Measurements from ENCODE around the gene DUOX1.

- TF ChIP-seq, protein P1, sequence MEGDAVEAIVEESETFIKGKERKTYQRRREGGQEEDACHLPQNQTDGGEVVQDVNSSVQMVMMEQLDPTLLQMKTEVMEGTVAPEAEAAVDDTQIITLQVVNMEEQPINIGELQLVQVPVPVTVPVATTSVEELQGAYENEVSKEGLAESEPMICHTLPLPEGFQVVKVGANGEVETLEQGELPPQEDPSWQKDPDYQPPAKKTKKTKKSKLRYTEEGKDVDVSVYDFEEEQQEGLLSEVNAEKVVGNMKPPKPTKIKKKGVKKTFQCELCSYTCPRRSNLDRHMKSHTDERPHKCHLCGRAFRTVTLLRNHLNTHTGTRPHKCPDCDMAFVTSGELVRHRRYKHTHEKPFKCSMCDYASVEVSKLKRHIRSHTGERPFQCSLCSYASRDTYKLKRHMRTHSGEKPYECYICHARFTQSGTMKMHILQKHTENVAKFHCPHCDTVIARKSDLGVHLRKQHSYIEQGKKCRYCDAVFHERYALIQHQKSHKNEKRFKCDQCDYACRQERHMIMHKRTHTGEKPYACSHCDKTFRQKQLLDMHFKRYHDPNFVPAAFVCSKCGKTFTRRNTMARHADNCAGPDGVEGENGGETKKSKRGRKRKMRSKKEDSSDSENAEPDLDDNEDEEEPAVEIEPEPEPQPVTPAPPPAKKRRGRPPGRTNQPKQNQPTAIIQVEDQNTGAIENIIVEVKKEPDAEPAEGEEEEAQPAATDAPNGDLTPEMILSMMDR (IDR thresholded peaks at IDR 0.05 in 2 of 3, conservative IDR thresholded peaks at IDR 0.05 in 1 of 3; ENCODE audit: insufficient read depth in 2 of 3, low read depth in 1 of 3, low read length in 3 of 3): no peak
- TF ChIP-seq EZH2 (IDR thresholded peaks at IDR 0.05; ENCODE audit: borderline replicate concordance, low read depth, low read length) (no peak), BDP1 (IDR thresholded peaks at IDR 0.05; ENCODE audit: insufficient read depth, insufficient read length) (no peak), RCOR1 (IDR thresholded peaks at IDR 0.05; ENCODE audit: borderline replicate concordance in 1 of 2, low read depth in 2 of 2, low read length in 2 of 2) (no peak), GABPB1 (CRISPR knock-in tag; IDR thresholded peaks at IDR 0.05) (no peak), U2AF2 (optimal IDR thresholded peaks at IDR 0.05; ENCODE audit: low read depth, low read length) (no peak), SREBF1 (IDR thresholded peaks at IDR 0.05; ENCODE audit: borderline replicate concordance, low read depth, low read length) (no peak), FOXM1 (IDR thresholded peaks at IDR 0.05; ENCODE audit: low read depth) (no peak), FOXM1 (CRISPR knock-in tag; IDR thresholded peaks at IDR 0.05; ENCODE audit: low read depth) (no peak), RERE (CRISPR knock-in tag; IDR thresholded peaks at IDR 0.05; ENCODE audit: borderline replicate concordance) (no peak), ZNF507 (tag; conservative IDR thresholded peaks at IDR 0.05) (no peak), KLF1 (tag; IDR thresholded peaks at IDR 0.05) (no peak), CBX3 (IDR thresholded peaks at IDR 0.05; ENCODE audit: borderline replicate concordance in 1 of 2, low read length in 2 of 2) (no peak)
- TF ChIP-seq, protein P2, sequence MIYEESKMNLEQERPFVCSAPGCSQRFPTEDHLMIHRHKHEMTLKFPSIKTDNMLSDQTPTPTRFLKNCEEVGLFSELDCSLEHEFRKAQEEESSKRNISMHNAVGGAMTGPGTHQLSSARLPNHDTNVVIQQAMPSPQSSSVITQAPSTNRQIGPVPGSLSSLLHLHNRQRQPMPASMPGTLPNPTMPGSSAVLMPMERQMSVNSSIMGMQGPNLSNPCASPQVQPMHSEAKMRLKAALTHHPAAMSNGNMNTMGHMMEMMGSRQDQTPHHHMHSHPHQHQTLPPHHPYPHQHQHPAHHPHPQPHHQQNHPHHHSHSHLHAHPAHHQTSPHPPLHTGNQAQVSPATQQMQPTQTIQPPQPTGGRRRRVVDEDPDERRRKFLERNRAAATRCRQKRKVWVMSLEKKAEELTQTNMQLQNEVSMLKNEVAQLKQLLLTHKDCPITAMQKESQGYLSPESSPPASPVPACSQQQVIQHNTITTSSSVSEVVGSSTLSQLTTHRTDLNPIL (CRISPR knock-in tag; IDR thresholded peaks at IDR 0.05): no peak
- TF ChIP-seq, protein P3, sequence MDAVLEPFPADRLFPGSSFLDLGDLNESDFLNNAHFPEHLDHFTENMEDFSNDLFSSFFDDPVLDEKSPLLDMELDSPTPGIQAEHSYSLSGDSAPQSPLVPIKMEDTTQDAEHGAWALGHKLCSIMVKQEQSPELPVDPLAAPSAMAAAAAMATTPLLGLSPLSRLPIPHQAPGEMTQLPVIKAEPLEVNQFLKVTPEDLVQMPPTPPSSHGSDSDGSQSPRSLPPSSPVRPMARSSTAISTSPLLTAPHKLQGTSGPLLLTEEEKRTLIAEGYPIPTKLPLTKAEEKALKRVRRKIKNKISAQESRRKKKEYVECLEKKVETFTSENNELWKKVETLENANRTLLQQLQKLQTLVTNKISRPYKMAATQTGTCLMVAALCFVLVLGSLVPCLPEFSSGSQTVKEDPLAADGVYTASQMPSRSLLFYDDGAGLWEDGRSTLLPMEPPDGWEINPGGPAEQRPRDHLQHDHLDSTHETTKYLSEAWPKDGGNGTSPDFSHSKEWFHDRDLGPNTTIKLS (IDR thresholded peaks at IDR 0.05; ENCODE audit: borderline replicate concordance, low read depth): no peak
Observed at GRCh38 chr15:45155739-45156138, 25.9 kb downstream of the DUOX1 start.
